ENCODE data around the gene SLC10A2. TPM values are rescaled to one million over a fixed set of nuclear protein-coding genes. Genes with fewer than 3 reads are reported as not detected.

Gene SLC10A2
- total and polyA plus RNA-seq, 2 donors, result not detected

DNA sequence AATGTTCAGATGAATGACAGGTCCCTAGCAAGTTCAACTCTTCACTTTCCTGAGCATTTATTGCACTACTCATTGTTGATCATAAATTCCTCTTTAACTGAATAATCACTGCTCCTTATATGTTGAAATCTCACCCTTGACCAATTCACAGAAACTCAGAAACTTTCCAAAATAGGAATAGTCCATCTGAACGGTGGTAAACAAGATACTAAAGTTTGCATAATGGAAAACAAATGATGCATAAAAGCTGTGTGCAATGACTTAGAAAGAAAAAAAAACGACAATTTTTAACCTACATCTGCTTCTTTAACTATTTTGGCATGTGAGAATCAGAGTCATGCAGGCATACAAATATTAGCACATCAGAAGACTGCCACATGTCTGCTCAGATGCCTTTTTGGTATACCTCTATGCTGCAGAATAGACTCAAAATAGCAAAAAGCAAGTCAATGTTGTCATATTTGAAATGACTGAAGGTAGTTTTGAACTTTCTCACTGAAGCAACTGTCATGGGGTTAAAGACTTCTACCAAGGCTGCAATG is 34.8 kb downstream of the SLC10A2 start:
- no peak overlapping the region for H3K27ac ChIP-seq (ENCODE audit: low read depth)
- WGBS, result 59% methylated on average over 2 of the region's 2 CpGs
- no peak overlapping the region for H3K4me3 ChIP-seq (ENCODE audit: low read depth, low read length)
- no peaks in the 10 kb centered on the region for H3K4me1 ChIP-seq (ENCODE audit: insufficient read depth)
- H3K36me3 ChIP-seq (ENCODE audit: insufficient read depth), result no peaks in the 10 kb centered on the region
- no peak for DNase-seq (ENCODE audit: extremely low spot score)

- Histone ChIP-seq H3K36me3 (ENCODE audit: insufficient read depth) (no peaks in the 10 kb centered on the region), H3K4me1 (ENCODE audit: insufficient read depth) (no peaks in the 10 kb centered on the region), H3K27ac (ENCODE audit: low read depth) (no peak overlapping the region), H3K4me3 (ENCODE audit: low read depth, low read length) (no peak overlapping the region)
- DNase-seq (ENCODE audit: extremely low spot score), result no peak
- WGBS, result 85% methylated on average over 2 of the region's 2 CpGs
These were observed 35.4 kb downstream of the SLC10A2 start for GRCh38 chr13:103030776-103031175.

GRCh38 chr13:103029798-103030197 is 36.4 kb downstream of the SLC10A2 start:
- Histone ChIP-seq H3K36me3 (ENCODE audit: insufficient read depth) (no peaks in the 10 kb centered on the region), H3K4me3 (ENCODE audit: low read depth, low read length) (no peak overlapping the region)

DNA sequence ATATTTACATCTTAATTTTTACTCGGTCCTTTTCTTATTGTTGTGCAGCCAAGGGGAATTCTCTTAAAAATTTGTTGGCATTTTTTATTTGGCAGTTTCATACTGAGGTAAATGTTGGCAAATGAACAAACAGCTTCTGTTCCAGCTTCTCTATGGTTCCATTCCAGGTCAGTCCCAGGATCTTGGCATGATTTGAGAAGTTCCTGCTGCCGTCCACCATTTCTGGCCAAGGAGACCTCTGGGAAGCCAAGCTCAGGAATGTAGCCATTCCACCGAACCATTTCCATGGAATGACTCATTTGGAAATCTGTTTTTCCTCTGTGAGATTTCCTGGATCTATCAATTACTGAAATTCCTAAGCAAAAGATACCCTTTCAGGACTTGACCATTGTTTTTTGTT is 43.9 kb downstream of the SLC10A2 start:
- Histone ChIP-seq H3K36me3 (ENCODE audit: insufficient read depth) (no peaks in the 10 kb centered on the region), H3K4me3 (ENCODE audit: low read depth, low read length) (no peak overlapping the region), H3K4me1 (ENCODE audit: insufficient read depth) (no peaks in the 10 kb centered on the region), H3K27ac (ENCODE audit: low read depth) (no peak overlapping the region)
- no peak for DNase-seq (ENCODE audit: extremely low spot score)
- WGBS, result 31% methylated on average over 3 of the region's 3 CpGs

More at GRCh38 chr13:103029798-103030197, 36.4 kb downstream of the SLC10A2 start:
- Histone ChIP-seq H3K27ac (ENCODE audit: low read depth) (no peak overlapping the region), H3K4me1 (ENCODE audit: insufficient read depth) (no peaks in the 10 kb centered on the region)
- DNase-seq (ENCODE audit: extremely low spot score), result no peak
- WGBS, result 74% methylated on average over 2 of the region's 2 CpGs

- Histone ChIP-seq H3K4me1 (ENCODE audit: insufficient read depth) (no peaks in the 10 kb centered on the region), H3K27ac (ENCODE audit: low read depth) (no peak overlapping the region), H3K36me3 (ENCODE audit: insufficient read depth) (no peaks in the 10 kb centered on the region), H3K4me3 (ENCODE audit: low read depth, low read length) (no peak overlapping the region)
- 48% methylated on average over 2 of the region's 2 CpGs for WGBS
- no peak for DNase-seq (ENCODE audit: extremely low spot score)
These were observed 47.7 kb downstream of the SLC10A2 start for GRCh38 chr13:103018556-103018955.

DNA sequence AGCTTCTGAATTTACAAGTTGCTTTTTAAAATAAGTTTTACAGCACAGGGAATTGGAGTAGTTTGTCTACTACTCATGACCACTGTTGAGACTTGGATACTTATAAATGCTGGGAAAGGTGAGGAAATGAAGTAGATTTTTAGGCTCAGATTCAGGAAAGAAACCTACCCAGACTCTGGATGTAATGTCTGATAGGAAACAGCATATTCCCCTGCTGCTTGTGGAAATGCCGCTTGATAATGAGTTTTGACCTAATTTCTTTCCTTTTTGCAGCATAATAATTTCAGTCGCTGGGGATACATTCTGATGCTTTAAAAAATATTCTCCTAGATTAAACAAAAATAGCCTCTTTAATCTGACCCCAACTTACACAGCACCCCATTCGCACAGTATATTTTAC is 53.6 kb downstream of the SLC10A2 start:
- Histone ChIP-seq H3K4me3 (ENCODE audit: low read depth, low read length) (no peak overlapping the region), H3K36me3 (ENCODE audit: insufficient read depth) (no peaks in the 10 kb centered on the region), H3K27ac (ENCODE audit: low read depth) (no peak overlapping the region), H3K4me1 (ENCODE audit: insufficient read depth) (no peaks in the 10 kb centered on the region)
- WGBS, result 96% methylated on average over 3 of the region's 3 CpGs
- DNase-seq (ENCODE audit: extremely low spot score), result no peak

DNA sequence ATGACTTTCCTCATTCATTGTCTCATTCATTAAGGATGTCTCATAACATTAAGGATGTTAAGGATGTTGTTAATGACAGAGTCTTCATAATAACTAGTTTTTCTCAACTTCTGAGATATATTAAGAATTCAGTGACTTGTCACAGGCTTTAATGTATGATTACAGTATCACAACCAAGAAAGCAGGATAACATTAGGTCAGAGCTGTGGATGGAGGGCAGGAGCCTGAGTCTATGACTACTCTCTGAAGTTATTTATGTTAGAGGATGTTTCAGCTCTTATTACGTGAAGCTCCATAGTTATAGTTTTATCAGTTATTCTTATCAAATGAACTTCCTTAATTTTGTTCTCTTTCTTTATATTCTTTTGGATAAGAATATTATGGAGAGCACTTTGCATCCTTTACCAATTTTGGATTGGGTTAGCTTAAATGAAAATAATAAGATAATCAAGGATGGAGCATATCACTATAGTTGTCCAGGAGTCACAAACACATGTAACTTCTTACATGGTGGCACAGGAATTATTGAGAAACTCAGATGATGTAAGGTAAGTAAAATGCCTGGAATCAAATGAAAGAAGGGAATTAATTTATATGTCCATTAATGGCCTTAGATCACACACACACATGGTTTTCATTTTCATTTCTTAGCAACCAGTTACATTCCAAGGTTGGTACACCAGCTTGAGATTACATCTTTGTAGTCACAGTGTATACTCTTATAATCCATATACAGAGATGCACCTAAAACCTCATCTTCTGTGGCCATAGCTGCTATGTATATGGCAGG is 57.0 kb downstream of the SLC10A2 start:
- WGBS, result 24% methylated on average over 1 of the region's 1 CpG
- no peak overlapping the region for H3K4me3 ChIP-seq (ENCODE audit: low read depth, low read length)
- no peak for DNase-seq (ENCODE audit: extremely low spot score)
- no peak overlapping the region for H3K27ac ChIP-seq (ENCODE audit: low read depth)
- no peaks in the 10 kb centered on the region for H3K36me3 ChIP-seq (ENCODE audit: insufficient read depth)
- no peaks in the 10 kb centered on the region for H3K4me1 ChIP-seq (ENCODE audit: insufficient read depth)

- Histone ChIP-seq H3K36me3 (ENCODE audit: insufficient read depth) (no peaks in the 10 kb centered on the region), H3K4me1 (ENCODE audit: insufficient read depth) (no peaks in the 10 kb centered on the region), H3K4me3 (ENCODE audit: low read depth, low read length) (no peak overlapping the region), H3K27ac (ENCODE audit: low read depth) (no peak overlapping the region)
- WGBS, result 69% methylated on average over 4 of the region's 4 CpGs
- no peak for DNase-seq (ENCODE audit: extremely low spot score)
These were observed 58.8 kb downstream of the SLC10A2 start for GRCh38 chr13:103007427-103007762.

- DNase-seq (ENCODE audit: extremely low spot score), result no peak
- H3K36me3 ChIP-seq (ENCODE audit: insufficient read depth), result no peaks in the 10 kb centered on the region
- H3K27ac ChIP-seq (ENCODE audit: low read depth), result no peak overlapping the region
- no peak overlapping the region for H3K4me3 ChIP-seq (ENCODE audit: low read depth, low read length)
- 47% methylated on average over 11 of the region's 11 CpGs for WGBS
- no peaks in the 10 kb centered on the region for H3K4me1 ChIP-seq (ENCODE audit: insufficient read depth)
These were observed 59.4 kb downstream of the SLC10A2 start for GRCh38 chr13:103006641-103007426.

DNA sequence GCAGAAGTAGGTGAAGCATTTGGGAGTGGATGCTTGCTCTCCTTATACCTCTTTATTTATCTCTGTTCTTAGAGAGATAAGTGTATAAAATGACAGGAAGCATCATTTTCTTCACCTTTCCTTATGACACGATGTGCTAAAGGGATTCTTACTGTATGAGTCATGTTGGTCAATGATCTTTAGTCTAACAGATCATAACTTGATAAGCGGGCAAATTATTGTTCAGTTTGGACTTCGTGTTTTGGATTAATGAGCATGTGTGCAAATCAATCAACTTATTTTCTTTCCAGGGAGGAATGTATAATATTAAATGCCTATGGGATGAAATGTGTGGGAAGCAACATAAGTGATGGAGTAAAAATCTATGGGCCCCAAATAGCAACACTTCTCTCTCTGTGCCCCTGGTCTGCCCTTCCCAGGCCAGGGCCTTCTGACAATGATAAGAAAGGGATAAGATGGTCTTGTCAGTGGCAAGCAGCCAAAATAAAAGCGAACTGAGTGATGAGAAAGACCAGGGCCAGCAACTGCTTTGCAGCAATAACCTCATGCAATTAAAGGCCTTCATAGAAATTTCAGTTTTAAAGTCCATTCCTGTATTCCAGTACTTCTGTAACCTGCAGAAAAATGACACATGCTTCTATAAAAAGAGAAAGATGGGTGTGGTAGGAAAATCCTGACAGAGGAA is 61.4 kb downstream of the SLC10A2 start:
- DNase-seq (ENCODE audit: extremely low spot score), result no peak
- 73% methylated on average over 4 of the region's 4 CpGs for WGBS
- Histone ChIP-seq H3K36me3 (ENCODE audit: insufficient read depth) (no peaks in the 10 kb centered on the region), H3K27ac (ENCODE audit: low read depth) (no peak overlapping the region), H3K4me1 (ENCODE audit: insufficient read depth) (no peaks in the 10 kb centered on the region), H3K4me3 (ENCODE audit: low read depth, low read length) (no peak overlapping the region)

DNA sequence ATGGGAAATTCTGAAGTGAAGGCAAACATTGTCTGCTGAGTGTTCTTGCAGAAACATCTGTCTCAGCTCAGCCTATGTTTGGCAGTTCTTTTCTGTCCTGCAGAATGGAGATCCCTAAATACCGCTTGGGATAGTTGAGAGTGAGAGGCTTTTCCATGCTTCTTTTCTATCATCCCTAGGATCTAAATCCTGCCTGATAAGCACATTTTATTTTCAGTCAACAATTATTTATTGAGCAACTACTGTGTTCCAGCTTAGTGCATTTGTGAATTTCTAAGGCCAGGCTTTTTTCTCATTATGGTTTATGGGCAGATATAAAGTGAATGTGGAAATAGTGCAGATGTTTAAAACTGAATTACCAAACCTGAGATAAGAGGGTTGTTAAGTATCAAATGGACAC is 62.6 kb downstream of the SLC10A2 start:
- H3K27ac ChIP-seq (ENCODE audit: low read depth), result no peak overlapping the region
- peak; percentile 2 for DNase-seq (ENCODE audit: extremely low spot score)
- H3K36me3 ChIP-seq (ENCODE audit: insufficient read depth), result no peaks in the 10 kb centered on the region
- H3K4me3 ChIP-seq (ENCODE audit: low read depth, low read length), result no peak overlapping the region
- 31% methylated on average over 1 of the region's 1 CpG for WGBS
- no peaks in the 10 kb centered on the region for H3K4me1 ChIP-seq (ENCODE audit: insufficient read depth)

DNA sequence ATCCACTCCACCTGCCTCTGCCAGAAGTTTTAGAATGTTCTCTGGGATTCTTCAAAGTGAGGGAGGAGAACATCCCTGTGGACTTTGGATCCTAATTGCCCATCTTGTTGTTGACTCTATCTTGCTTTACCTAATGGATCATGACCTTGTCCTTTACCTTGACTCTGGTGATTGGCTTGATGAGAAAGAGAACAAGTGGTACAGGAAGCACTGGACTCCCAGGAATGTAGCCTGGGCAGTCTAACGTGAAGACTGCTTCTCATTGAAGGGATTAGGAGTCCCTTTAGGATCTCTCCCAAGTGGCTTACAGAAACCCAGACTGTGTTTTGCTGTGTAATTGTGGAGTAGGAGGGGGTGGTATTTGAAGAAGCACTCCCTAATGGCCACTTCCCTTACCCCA is 63.9 kb downstream of the SLC10A2 start:
- Histone ChIP-seq H3K4me3 (ENCODE audit: low read depth, low read length) (no peak overlapping the region), H3K4me1 (ENCODE audit: insufficient read depth) (no peaks in the 10 kb centered on the region), H3K27ac (ENCODE audit: low read depth) (no peak overlapping the region), H3K36me3 (ENCODE audit: insufficient read depth) (no peaks in the 10 kb centered on the region)
- no peak for DNase-seq (ENCODE audit: extremely low spot score)
- 72% methylated on average over 1 of the region's 1 CpG for WGBS

- WGBS, result 89% methylated on average over 3 of the region's 3 CpGs
- H3K36me3 ChIP-seq (ENCODE audit: insufficient read depth), result no peaks in the 10 kb centered on the region
These were observed 66.1 kb downstream of the SLC10A2 start for GRCh38 chr13:103000157-103000556.

More at GRCh38 chr13:103000157-103000556, 66.1 kb downstream of the SLC10A2 start:
- H3K4me3 ChIP-seq (ENCODE audit: low read depth, low read length), result no peak overlapping the region
- DNase-seq (ENCODE audit: extremely low spot score), result no peak
- H3K4me1 ChIP-seq (ENCODE audit: insufficient read depth), result no peaks in the 10 kb centered on the region
- no peak overlapping the region for H3K27ac ChIP-seq (ENCODE audit: low read depth)
